Gastrocnemius medialis (tissue), 4 donors: ENCODE data around the gene TFEC. TPM values are rescaled to one million over a fixed set of nuclear protein-coding genes. Genes with fewer than 3 reads are reported as not detected.
"Not testable (repeated sequence)": the region's sequence is repeated elsewhere in the genome, so short reads cannot be mapped to it uniquely, and the experiment has no call there.

Experiments used
- ATAC-seq, 2 donors: fragments of 150-250 bp; one replicate each; pipeline ENCODE4 v1.9.1; 2016
- DNase-seq, 2 donors: peaks; one replicate each; pipeline ENCODE4 v3.0.0-alpha.2; 2019
- H3K27ac ChIP-seq, 4 donors: fragments of 200-600 bp; sonication (generic); 1 replicate in 1 of 4; 2 replicates in 3 of 4; pipeline ENCODE4 v1.5.1; 2016 to 2018; ENCODE audit warnings: mild to moderate bottlenecking in 2 of 4, moderate library complexity in 1 of 4
- H3K27me3 ChIP-seq, 3 donors: fragments of 200-600 bp; sonication (generic) in 2 of 3; 1 replicate in 1 of 3; 2 replicates in 2 of 3; pipeline versions ENCODE4 v1.5.1 to v1.6.0; 2016 to 2019; ENCODE audit warnings: mild to moderate bottlenecking in 1 of 3, moderate library complexity in 1 of 3
- H3K36me3 ChIP-seq, 2 donors: fragments of 200-600 bp; sonication (generic) in 1 of 2; one replicate each; pipeline ENCODE4 v1.5.1; 2017 to 2018
- H3K4me1 ChIP-seq, 2 donors: fragments of 200-600 bp; sonication (generic) in 1 of 2; one replicate each; pipeline ENCODE4 v1.5.1; 2016 to 2017; ENCODE audit warnings: mild to moderate bottlenecking in 2 of 2
- H3K4me3 ChIP-seq, 4 donors: fragments of 200-600 bp; sonication (generic) in 3 of 4; 1 replicate in 1 of 4; 2 replicates in 3 of 4; pipeline ENCODE4 v1.5.1; 2016 to 2019; ENCODE audit warnings: mild to moderate bottlenecking in 2 of 4
- H3K9me3 ChIP-seq, 3 donors: fragments of 200-600 bp; sonication (generic) in 2 of 3; 1 replicate in 1 of 3; 2 replicates in 2 of 3; pipeline ENCODE4 v1.5.1; 2016 to 2019
- POLR2A ChIP-seq, 2 donors: fragments of 450-650 bp; IDR thresholded peaks; one replicate each; pipeline ENCODE4 v1.6.1; 2017; ENCODE audit warnings: antibody characterized with exemption in 2 of 2, mild to moderate bottlenecking in 2 of 2, moderate library complexity in 2 of 2
- in situ Hi-C, 4 donors: fragments of 200-750 bp; cut with MboI; loops; one replicate each; pipeline versions ENCODE4 v1.15.0 to v1.8.0; 2017; ENCODE audit warnings: low sequenced_read_pairs in 4 of 4
- intact Hi-C: fragments of 100-400 bp; cut with DNase I; formaldehyde crosslinking; loops from one replicate; pipeline ENCODE4 v1.15.1; 2023; ENCODE audit warnings: low total_unique reads
- total RNA-seq, 4 donors: library from RNA; depleted of rRNA; stranded (reverse); fragments of >200 nt; gene quantifications; one replicate each; pipeline versions ENCODE4 v1.1.0 to v1.2.3, GENCODE V29; 2016
- TF ChIP-seq, protein P1 (sequence below), 5 experiments: fragments of 450-650 bp in 3 of 5; fragments of 200-600 bp in 2 of 5; sonication (generic) in 2 of 5; IDR thresholded peaks in 4 of 5; conservative IDR thresholded peaks in 1 of 5; 1 replicate in 4 of 5; 2 replicates in 1 of 5; pipeline ENCODE4 v1.5.1; 2016 to 2019; ENCODE audit warnings: antibody characterized with exemption in 5 of 5, mild to moderate bottlenecking in 3 of 5, moderate library complexity in 3 of 5

The TFEC gene
- total RNA-seq, 4 donors from 2014 or later = 0.17 to 0.91 (median 0.72) TPM

DNA sequence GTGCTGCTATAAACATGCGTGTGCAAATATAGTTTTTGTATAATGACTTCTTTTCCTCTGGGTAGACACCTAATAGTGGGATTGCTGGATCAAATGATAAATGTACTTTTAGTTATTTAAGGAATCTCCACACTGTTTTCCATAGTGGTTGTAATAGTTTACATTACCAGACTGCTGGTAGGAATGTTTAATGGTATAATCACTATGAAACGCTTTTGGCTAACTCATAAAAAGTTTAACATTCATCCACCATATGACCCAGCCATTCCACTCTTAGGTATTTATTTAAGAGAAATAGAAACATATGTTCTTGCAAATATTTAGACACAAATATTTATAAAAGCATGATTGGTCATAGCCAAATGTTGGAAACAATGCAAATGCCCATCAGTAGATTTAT is 32.1 kb upstream of the TFEC start:
- no peaks in the 10 kb centered on the region for H3K4me1 ChIP-seq
- H3K36me3 ChIP-seq = no peaks in the 10 kb centered on the region
- no peak overlapping the region for H3K27ac ChIP-seq
- DNase-seq (no peak), ATAC-seq (no peak)
- no peak overlapping the region for H3K4me3 ChIP-seq
- intact Hi-C loops = no loop called here
- in situ Hi-C loops = no loop called here
- TF ChIP-seq POLR2A (IDR thresholded peaks at IDR 0.05) = no peak
- TF ChIP-seq, protein P1, sequence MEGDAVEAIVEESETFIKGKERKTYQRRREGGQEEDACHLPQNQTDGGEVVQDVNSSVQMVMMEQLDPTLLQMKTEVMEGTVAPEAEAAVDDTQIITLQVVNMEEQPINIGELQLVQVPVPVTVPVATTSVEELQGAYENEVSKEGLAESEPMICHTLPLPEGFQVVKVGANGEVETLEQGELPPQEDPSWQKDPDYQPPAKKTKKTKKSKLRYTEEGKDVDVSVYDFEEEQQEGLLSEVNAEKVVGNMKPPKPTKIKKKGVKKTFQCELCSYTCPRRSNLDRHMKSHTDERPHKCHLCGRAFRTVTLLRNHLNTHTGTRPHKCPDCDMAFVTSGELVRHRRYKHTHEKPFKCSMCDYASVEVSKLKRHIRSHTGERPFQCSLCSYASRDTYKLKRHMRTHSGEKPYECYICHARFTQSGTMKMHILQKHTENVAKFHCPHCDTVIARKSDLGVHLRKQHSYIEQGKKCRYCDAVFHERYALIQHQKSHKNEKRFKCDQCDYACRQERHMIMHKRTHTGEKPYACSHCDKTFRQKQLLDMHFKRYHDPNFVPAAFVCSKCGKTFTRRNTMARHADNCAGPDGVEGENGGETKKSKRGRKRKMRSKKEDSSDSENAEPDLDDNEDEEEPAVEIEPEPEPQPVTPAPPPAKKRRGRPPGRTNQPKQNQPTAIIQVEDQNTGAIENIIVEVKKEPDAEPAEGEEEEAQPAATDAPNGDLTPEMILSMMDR (IDR thresholded peaks at IDR 0.05 in 4 of 5, conservative IDR thresholded peaks at IDR 0.05 in 1 of 5) = no peak
- H3K9me3 ChIP-seq = no peaks in the 10 kb centered on the region
- no peaks in the 10 kb centered on the region for H3K27me3 ChIP-seq

DNA sequence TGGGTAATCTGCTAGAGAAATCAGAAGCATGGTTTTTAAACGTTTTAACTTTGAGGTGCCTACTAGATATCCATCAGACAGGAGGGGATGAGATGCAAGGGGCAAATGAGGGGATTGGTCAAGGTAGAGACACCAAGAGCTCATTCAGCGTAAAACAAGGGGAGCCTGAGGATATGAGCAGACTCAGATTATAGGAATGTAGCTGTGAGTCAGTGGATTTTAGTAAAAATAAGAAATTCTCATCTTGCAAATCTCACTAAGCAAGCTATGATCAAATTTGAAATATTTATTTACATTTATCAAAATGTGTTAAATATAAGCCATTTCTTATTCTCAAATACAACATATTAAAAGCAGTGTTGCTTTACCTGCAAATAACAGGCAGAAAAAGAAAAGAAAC is 21.4 kb upstream of the TFEC start:
- no peak overlapping the region for H3K27ac ChIP-seq
- no peaks in the 10 kb centered on the region for H3K27me3 ChIP-seq
- no peaks in the 10 kb centered on the region for H3K36me3 ChIP-seq
- H3K4me3 ChIP-seq = no peak overlapping the region
- no peak for ATAC-seq
- no peak for DNase-seq
- no peak for TF ChIP-seq POLR2A (IDR thresholded peaks at IDR 0.05)
- TF ChIP-seq, protein P1 (IDR thresholded peaks at IDR 0.05 in 4 of 5, conservative IDR thresholded peaks at IDR 0.05 in 1 of 5) = no peak
- intact Hi-C loops (no loop called here), in situ Hi-C loops (no loop called here)
- H3K9me3 ChIP-seq = no peaks in the 10 kb centered on the region
- no peaks in the 10 kb centered on the region for H3K4me1 ChIP-seq

DNA sequence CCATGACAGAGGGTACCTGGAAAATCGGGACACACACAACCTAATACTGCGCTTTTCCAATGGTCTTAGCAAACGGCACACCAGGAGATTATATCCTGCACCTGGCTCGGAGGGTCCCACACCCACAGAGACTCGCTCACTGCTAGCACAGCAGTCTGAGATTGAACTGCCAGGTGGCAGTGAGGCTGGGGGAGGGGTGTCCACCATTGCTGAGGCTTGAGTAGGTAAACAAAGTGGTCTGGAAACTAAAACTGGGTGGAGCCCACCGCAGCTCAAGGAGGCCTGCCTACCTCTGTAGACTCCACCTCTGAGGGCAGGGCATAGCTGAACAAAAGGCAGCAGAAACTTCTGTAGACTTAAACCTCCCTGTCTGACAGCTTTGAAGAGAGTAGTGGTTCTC is 16.7 kb upstream of the TFEC start:
- in situ Hi-C loops, H3K27ac ChIP-seq, intact Hi-C loops, H3K27me3 ChIP-seq, ATAC-seq, H3K4me3 ChIP-seq, H3K9me3 ChIP-seq, H3K4me1 ChIP-seq, H3K36me3 ChIP-seq, DNase-seq: not testable (repeated sequence)

DNA sequence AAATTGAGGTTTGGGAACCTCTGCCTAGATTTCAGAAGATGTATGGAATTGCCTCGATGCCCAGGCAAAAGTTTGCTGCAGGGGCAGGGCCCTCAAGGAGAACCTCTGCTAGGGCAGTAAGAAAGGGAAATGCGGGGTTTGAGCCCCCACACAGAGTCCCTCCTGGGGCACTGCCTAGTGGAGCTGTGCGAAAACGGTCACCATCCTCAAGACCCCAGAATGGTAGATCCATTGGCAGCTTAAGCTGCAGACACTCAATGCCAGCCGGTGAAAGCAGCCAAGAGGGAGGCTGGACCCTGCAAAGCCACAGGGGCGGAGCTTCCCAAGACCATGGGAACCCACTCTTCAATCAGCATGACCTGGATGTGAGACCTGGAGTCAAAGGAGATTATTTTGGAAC is 15.0 kb upstream of the TFEC start:
- H3K9me3 ChIP-seq = no peaks in the 10 kb centered on the region
- no peak for DNase-seq
- in situ Hi-C loops = no loop called here
- H3K27ac ChIP-seq = no peak overlapping the region
- H3K36me3 ChIP-seq = no peaks in the 10 kb centered on the region
- TF ChIP-seq, protein P1 (IDR thresholded peaks at IDR 0.05 in 4 of 5, conservative IDR thresholded peaks at IDR 0.05 in 1 of 5) = no peak
- no peak for TF ChIP-seq POLR2A (IDR thresholded peaks at IDR 0.05)
- H3K4me1 ChIP-seq = no peaks in the 10 kb centered on the region
- H3K4me3 ChIP-seq = no peak overlapping the region
- ATAC-seq = no peak
- intact Hi-C loops = no loop called here
- H3K27me3 ChIP-seq = no peaks in the 10 kb centered on the region

DNA sequence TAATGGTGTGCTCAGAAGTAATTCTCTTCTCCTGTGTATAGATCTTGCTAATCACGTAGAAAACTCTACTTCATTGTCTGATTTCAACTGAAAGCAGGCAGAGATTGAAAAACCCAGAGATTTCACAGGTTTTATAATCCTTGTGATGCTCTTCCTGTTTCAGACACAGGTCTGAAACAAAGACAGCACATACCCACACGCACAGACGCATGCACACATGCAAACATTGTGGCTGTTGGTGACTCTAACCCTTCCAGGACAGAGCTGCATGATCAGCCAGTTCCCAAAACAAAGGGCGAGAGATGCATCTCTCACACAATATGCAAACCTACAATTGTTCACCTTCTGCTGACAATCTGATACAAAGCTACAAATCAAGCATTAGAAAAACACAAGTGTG is 11.1 kb upstream of the TFEC start:
- Histone ChIP-seq H3K4me3 (no peak overlapping the region), H3K27me3 (no peaks in the 10 kb centered on the region), H3K4me1 (no peaks in the 10 kb centered on the region), H3K27ac (no peak overlapping the region), H3K36me3 (no peaks in the 10 kb centered on the region), H3K9me3 (no peaks in the 10 kb centered on the region)
- ATAC-seq (no peak), DNase-seq (no peak)
- in situ Hi-C loops (no loop called here), intact Hi-C loops (no loop called here)
- TF ChIP-seq POLR2A (IDR thresholded peaks at IDR 0.05) = no peak
- TF ChIP-seq, protein P1 (IDR thresholded peaks at IDR 0.05 in 4 of 5, conservative IDR thresholded peaks at IDR 0.05 in 1 of 5) = no peak
